HepG2 (cell line): ENCODE results near the gene SNX27.

Experiments used
- BRCA1 ChIP-seq: sonication (generic); formaldehyde crosslinking; IDR thresholded peaks from 2 replicates; pipeline ENCODE4 v1.4.0; 2020; ENCODE audit warnings: missing genetic modification reagents
- BRD4 ChIP-seq: sonication (generic); formaldehyde crosslinking; IDR thresholded peaks from 2 replicates; pipeline ENCODE4 v1.4.0; 2020; ENCODE audit warnings: missing genetic modification reagents
- EP300 ChIP-seq, 3 experiments: sonication (generic) in 1 of 3; formaldehyde crosslinking in 1 of 3; IDR thresholded peaks; 2 replicates each; pipeline versions ENCODE4 v1.5.1 to v1.6.1; 2011 to 2020; ENCODE audit warnings: low read depth in 2 of 3, low read length in 2 of 3, borderline replicate concordance in 1 of 3, improper control_type of control experiment in 1 of 3, mild to moderate bottlenecking in 1 of 3, missing genetic modification reagents in 1 of 3, moderate library complexity in 1 of 3
- EZH2 ChIP-seq: conservative IDR thresholded peaks from 2 replicates; pipeline ENCODE4 v1.6.1; 2012; ENCODE audit warnings: mild to moderate bottlenecking, low read depth, low read length, moderate library complexity
- FOSL1 ChIP-seq: sonication (generic); formaldehyde crosslinking; IDR thresholded peaks from 2 replicates; pipeline ENCODE4 v1.9.0; 2021; ENCODE audit warnings: missing genetic modification reagents, borderline replicate concordance
- GABPA ChIP-seq, 2 experiments: IDR thresholded peaks; 2 replicates each; pipeline ENCODE4 v1.6.1; 2011 to 2016; ENCODE audit warnings: low read depth in 2 of 2, low read length in 1 of 2, missing biosample characterization in 1 of 2, missing genetic modification characterization in 1 of 2
- STAG1 ChIP-seq: sonication (generic); formaldehyde crosslinking; IDR thresholded peaks from 2 replicates; pipeline ENCODE4 v1.4.0; 2020; ENCODE audit warnings: missing genetic modification reagents

- TF ChIP-seq BRCA1 (no peak), EP300 (IDR thresholded peaks at IDR 0.05; ENCODE audit: low read depth in 2 of 2, low read length in 2 of 2) (no peak), EP300 (CRISPR knock-in tag; IDR thresholded peaks at IDR 0.05; ENCODE audit: borderline replicate concordance) (no peak), EZH2 (no peak), BRD4 (no peak), GABPA (IDR thresholded peaks at IDR 0.05; ENCODE audit: low read depth, low read length) (no peak), GABPA (CRISPR knock-in tag; IDR thresholded peaks at IDR 0.05; ENCODE audit: low read depth) (no peak), STAG1 (no peak), FOSL1 (no peak)
Measured at GRCh38 chr1:151562661-151563060, 49.2 kb upstream of the SNX27 start.
